Measurements from ENCODE around the gene PACRG.
A peak's percentile ranks its signal among the peaks of the same experiment; 100 is the strongest.

PACRG gene

DNA sequence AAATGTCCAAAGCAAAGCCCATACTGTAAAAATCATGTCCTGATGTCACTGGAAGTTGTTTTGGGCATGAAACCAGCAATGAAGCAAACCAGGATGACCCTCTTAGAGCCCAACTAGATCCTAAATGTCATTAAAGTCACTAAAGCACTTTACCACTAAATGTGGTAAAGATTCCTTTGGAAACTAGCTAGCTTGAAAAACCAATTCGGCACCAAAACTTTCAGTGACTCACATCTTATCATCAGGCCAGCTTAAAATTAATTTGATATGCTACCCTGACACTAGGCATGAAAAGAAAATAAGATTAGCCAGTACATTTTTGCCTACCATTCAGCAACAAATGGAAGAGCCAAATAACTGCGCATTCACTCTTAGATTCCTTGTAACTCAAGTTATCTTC lies 145.8 kb downstream of the PACRG start:
- DNase-seq: no peak

DNA sequence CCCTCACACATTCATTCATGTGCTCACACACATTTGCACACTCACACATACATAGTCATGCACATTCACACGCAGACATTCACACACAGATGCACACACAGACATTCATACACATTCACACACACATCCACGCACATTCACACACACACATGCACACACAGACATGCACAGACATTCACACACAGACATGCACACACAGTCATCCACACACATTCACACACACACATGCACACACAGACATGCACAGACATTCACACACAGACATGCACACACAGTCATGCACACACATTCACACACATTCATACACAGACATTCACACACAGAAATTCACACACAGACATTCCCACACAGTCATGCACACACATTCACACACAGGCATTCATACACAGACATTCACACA lies 147.3 kb downstream of the PACRG start:
- DNase-seq: no peak

DNA sequence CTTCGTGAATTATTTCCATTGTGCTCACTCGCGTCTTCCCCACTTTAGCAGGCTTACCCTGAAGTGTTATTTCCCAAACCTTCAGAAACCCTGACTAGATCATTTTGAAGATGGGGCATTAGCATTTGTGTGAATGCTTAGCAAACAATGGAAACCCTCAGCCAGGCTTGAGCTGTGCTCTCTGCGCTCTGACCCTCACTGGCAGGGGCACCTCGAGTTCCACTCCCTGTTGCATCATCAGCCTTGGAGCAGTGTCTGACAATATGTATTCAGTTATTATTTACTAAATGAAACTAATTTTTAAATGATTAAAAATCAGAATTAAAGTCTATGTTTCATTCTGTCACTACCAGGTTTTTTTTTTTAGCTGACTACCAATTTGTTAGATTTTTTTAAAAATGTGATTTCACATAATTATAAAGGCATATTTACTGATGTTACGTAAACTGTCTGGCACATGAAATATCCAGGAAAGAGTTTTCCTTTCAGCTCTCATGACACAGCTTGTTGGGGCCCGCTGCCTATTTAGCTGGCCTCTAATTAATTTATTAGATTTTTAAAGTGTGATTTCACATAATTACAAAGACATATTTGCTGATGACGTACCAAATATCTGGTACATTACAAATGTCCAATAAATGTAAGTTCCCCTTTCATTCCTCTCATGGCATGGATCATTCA lies 155.2 kb downstream of the PACRG start:
- DNase-seq: no peak

DNA sequence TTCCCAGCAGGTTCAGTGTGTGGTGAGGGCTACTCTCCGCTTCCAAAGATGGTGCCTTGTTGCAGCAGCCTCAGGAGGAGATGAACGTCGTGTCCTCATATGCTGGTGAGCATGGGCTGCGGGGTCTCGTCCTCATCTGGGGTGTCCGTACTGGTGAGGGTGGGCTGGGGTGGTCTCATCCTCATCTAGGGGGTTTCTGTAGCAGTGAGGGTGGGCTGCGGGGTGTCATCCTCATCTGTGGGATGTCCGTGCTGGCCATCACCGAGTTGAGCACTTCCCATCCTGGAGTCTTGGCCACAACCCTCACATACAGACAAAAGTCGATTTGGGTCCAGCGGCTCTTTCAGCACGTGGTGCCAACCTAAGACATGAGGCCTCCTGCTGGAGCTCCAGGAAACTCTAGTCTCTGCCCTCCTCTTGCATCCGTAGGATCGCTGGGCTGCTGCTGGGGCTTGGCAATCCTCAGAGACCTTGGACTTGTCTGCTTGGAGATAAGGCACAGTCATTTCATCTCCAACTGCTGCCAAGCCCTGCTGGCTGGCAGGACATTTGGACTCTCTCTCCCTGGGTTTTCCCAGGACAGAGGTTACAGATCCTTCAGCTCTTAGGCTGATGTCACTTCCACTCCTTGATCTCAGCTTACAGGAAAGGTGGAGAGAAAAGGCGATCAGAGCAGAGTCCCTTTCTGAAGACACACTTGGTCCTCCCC lies 160.4 kb downstream of the PACRG start:
- DNase-seq: no peak

DNA sequence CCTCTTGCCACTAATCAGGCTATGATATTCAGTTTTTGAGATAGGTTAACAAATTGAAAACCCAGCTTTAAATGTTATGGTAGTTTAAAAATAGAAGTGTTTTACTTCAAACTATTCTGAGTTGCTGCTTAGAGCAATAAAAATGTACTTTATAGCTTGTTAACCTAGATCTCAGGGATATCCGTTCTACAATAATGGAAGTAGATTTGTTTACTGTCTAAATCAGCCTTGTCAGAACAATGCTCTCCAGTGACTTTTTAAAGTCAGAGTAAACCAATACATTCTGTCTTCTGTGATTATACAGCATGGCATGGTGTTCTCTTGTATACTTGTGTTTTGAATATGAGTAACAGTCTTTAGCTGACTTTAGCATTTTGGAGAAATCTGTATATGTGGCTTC lies 161.5 kb downstream of the PACRG start:
- no peak for DNase-seq

DNA sequence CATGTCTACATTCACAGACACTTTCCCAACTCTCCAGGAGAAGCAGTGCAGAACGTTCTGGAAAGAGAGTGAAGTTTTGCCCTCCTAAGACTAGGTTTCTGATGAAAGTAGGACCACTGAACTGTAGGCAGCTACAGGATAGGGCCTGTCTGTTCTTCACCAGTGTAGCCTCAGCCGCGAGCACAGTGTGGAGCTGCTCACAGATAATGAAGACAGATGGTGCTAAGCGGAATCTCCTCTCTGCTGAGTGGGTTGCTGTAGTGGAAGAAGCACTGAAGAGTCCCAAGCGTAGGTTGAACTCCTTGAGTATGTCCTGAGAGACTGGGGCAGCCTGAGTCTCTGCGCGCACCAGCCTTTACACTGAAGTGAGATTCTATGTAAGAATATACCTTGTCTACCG lies 170.2 kb downstream of the PACRG start:
- no peak for DNase-seq

DNA sequence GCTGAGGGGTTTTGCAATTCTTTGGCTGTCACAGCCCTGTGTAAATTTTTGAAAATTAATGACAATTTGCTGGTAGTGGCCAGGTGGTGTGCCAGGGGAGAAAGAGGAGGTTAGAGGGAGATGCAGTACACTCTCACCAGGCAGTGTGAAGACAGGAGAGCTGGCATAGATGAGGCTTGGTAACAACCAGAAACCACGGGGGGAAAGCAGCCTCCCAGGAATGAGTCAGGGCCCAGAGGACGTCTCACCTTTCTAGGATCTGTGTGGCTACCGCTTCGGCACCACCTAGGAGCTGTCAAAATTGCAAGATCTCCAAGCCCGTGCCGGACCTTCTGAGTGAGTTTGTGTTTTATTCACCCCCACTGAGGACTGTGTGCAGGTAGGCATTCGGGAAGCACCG lies 171.4 kb downstream of the PACRG start:
- DNase-seq: no peak

DNA sequence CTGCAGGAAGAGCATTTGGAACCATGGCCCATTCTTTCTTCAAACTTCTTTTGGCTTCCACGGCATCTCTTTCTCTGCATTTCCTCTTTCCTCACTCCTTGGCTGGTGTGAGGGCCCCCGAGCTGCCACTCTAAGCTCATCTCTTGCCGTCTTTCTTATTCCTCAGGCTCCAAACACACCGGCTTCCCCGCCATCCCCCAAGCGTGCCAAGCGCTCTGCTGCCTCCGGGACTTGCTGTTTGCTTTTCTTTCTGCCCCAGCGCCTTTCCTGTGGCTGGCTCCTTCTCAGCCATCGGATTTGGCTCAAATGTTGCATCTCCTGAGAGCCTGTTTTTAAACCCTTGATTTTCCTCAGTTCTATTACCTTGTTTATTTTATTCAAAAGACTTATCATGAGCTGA lies 172.7 kb downstream of the PACRG start:
- no peak for DNase-seq

DNA sequence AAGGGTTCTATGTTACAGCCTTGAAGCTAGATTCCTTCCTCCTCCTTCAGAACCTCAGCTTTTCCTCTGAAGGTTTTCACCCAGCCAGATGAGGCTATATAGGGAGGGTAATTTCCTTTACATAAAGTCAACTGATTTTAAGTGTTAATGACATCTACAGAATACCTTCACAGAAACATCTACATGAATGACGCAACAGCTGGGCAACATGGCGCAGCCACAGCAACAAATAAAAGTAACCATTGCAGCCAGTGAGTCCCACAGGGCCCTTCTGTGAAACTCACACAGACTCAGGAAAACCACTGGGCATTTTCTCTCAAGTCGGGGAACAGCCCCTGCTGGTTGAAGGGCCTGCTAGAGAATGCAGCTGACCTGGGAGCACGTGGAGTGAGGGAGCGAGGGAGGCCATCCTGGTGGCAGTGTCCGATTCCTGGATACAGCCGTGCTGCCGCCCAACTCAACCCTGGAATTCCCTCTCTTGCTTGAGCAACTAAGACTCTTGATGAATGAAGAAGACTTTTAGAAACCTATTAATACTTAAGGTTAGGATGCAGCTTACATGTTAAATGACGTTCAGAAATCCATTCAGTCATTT lies 176.4 kb downstream of the PACRG start:
- no peak for DNase-seq

DNA sequence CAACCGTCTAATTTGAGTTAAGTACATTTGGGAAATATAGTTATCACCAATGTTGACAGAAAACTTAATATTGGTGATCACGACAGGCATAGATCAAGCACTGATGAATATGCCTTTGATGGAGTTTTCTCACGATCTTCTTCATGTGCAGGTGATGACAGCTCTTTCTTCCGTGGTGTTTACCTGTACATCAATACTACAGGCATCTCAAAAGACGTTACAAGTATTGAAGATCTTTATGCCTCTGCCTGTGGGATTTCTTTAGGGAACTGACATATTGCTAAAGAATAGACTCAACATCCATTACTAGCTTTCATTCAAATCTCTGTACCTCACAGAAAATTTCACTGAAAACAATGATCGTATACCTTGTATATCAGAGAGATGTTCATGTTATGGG lies 178.7 kb downstream of the PACRG start:
- no peak for DNase-seq

DNA sequence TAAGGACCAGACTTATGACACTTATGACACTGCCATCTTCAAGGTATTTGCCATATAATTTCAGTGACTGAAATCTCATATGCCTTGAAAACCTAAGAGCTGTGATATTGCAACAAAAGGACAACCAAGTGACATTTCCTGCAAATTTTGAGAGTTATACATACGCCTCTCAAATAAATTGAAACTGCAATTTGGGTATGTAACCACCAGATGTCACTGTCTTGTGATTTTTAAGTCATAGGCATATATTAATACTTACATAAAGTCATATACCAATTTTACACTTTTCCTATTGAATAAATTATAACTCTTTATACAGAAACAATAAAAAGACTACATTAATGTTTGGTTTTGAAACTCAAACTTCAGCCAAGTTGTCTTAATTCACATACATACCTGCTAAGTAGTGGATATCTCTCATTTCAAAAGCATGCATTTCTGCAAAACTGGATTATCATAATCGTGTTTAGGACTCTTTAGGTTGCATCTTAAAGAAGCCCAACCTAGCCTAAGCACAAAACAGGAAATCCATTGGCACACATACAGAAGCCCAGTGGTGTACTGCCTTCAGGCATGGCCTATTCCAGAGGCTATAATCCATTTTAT lies 180.2 kb downstream of the PACRG start:
- no peak for DNase-seq

DNA sequence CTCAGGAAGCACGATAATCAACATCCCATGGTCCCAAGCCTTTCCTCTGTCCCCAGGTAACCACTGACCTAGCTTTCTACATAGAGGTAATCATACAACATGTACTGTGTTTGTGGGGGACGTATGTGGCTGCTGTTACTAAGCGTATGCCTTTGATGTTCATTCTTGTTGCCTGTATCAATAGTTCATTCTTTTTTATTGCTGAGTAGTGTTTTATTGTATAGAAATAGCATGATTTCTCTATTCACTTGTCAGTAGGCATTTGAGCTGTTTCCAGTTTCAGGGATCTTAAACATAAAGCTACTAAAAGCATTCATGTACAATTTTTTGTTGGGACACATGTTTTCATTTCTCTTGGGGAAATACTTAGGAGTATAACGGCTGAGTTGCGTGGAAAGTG lies 185.4 kb downstream of the PACRG start:
- no peak for DNase-seq

DNA sequence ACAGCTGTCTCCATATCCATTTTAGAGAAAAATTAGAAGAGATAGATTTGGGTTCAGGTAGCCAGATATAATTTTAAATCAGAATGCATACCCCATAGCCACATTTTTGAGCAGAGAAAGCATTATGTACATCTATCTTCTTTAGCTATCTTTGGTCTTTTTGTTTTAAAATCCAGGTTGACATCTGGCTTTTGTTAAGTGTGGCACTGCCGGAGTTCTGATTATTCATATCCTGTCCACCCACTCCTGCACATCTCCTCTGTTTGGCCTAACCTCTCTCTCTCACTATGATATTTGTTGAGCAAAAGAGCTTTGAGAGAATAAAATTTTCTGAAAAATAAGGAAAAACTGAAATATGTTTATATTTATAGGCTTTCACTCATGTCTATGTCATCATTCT lies 189.7 kb downstream of the PACRG start:
- DNase-seq: no peak

DNA sequence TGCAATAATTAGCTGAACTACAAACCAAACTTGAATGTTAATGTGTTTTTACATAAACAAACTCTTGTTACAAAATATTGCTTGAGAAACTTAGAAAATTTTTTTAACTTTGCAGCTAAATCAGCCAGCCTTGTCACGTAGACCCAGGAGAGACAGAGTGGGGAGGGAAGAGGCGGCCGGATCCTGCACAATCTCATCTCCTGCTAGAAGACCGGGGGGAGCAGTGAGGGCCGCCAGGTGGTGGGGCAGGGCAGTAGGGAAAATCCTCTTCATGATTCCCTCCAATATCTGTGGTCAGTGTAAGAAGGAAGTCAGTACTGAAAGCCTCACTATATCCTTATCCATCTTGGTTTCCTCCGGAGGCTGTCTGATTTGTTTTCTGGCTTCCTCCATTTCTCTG lies 193.3 kb downstream of the PACRG start:
- no peak for DNase-seq

DNA sequence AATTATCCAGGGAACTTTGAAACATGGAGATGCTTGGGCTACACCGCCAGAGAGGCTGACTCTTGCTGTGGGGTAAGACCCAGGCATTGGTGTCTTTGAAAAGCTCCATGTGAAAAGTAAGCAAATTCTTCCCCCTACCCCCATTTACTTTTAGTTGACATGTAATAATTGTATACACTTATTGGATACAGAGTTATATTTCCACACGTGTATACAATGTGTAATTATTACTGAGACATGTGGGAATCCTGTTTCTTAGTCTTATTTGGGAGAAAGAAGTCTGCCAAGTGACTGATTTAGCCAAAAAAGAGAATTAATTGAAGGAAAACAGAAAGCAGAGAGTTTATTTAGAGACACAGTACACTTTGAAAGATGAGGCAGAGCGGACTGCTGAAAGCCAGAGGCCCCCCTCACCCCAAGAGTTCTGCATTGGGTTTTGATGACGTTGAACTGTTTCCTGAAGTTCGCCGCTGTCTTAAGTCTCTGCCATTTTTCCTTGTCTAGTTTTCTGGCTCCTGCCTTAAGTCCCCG lies 193.8 kb downstream of the PACRG start:
- no peak for DNase-seq

DNA sequence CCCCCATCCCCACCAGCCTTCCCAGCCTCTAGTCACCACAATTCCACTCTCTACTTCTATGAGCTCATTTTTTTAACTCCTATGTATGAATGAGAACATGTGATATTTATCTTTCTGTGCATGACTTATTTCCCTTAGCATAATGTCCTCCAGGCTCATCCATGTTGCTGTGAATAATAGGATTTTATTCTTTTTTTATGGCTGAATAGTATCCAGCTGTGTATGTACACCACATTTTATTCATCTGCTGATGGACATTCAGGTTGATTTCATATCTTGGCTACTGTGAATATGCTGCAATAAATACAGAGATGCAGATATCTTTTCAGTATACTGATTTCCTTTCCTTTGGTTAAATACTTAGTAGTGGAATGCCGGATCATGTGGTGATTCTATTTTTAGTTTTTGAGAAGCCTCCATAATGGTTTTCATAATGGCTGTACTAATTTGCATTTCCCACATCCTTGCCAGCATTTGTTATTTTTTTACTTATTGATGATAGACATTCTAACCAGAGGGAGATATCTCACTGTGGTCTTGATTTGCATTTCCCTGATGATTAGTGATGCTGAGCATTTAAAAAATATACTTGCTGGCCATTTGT lies 194.9 kb downstream of the PACRG start:
- peak; percentile 38 for DNase-seq

DNA sequence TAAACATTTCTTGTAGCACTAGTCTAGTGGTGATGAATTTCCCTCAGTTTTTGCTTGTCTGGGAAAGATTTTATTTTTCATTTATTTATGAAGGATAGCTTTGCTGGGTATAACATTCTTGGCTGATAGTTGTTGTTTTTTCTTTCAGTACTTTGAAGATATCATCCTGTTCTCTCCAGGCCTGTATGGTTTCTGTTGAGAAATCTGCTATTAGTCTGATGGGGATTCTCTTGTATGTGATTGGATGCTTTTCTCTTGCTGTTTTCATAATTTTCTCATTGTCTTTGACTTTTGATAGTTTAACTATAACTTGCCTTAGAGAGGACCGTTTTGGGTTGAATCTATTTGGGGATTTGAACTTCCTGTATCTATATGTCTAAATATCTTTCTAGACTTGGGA lies 207.1 kb downstream of the PACRG start:
- DNase-seq: no peak

DNA sequence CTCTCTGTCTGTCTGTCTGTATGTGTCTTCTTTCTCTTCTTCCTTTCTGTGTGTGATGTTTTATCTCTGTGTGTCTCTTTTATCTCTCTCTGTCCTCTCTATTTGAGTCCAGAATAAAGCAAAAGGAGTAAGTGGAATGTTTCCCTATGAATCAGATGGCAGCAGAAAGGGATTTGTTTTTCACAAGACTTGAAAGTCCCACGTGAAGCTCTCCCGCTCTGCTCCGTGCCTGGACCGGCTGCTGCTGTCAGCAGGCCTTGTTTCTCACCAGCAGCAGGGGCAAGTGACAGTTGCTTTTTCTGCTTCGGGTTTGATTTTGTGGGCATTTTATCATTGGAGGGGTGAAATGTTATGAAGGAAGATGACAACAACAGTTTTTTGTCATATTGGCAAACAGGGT lies 212.7 kb downstream of the PACRG start:
- no peak for DNase-seq

DNA sequence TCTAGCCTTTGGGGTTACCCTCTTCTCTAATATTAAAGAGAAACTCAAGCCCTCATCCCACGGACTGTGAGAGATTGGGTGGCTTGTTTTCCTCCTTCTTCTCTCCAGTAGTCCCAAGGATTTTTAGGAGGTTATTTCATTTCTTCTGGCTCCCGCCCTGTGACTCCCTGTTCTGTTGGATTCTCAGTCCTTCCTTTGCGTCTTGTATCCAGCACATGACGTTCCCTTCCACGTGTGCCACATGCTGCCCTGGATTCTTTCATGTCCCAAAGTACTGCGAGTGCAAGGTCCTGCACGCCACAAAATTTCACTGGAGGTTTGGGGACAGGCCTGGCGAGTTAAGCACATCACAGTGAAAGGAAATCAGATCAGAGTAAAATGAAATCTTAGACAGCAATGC lies 213.4 kb downstream of the PACRG start:
- no peak for DNase-seq

DNA sequence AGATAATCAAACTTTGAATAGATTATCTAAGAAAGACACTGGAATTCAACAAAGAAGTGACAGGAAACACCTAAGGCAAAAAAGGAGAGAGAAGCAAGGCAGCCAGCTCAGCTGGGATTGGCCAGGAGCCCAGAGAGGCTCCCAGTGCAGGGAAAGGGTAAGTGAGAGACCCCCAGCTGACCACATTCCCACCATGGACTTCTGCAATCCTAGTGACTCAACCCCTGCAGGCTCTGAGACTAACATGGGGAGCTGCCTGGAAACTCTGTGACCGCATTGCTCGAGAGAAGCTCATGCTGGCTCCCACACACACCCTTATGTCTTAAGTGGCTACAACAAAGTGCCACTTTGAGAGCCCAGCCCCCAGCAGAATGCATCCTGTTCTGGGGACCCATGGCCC lies 215.1 kb downstream of the PACRG start:
- no peak for DNase-seq

DNA sequence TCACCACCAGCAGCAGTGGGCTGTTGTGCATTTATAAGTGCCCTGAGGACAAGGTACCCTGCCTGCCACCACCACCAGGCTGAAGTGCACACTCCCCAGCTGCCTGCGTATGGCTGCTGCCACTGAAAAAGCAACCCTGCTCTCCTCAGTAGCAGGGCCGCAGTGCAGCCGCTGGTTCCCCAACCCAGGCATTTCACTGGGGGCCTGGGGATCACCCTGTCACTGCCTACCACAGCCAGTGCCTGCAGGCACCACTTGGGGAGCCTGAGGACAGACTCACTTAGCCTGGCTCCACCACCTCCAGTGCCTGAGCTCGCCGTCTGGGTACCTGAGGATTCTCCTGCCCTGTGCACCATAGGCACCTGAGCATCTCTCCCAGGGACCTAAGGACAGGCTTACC lies 215.6 kb downstream of the PACRG start:
- DNase-seq: no peak

DNA sequence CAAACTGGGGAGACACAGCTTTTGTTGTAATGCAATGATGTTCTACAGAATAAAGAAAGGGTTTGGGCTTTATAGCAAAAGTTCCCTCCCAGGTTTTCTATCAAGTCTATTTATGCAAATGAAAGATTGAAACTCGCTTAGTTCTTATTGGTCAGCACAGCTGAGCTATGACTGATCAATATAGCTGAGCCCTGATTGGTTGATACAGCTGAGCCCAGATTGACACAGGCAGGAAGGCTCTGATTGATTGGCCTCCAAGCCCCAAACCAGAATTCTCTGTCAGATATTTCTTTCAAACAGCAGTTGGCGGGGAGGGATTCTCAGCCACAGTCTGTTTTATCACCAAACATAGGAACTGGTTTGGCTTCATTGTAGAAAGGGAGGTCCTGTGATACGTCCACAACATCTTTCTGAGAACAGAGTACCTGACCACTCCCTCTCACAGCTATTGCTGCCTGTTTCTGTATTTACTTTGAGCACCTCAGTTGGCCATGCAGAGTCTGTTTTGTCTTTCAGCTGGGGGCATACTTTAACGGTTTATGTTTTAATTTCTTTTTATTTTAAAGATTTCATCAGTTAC lies 223.5 kb downstream of the PACRG start:
- DNase-seq: no peak

DNA sequence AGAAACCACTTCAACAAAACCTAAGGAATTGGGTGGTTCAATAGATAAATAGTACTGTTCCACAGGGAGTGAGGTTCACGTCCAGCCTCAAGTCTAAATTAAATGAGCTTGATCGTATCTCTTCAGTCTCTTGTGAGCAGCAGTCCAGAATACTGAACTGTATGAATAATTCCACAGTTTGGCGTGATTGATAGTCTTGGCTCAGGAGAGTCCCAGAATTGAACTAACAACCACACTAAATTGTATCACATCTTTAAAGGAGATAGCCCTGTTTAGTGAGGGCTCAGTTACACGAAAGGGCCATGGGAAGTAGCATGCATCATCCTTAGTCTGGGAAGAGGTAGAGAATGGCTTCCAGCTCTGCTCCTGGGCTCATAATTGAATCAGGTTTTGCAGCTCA lies 224.6 kb downstream of the PACRG start:
- no peak for DNase-seq

Data from NCI-H146 (cell line).